ENCODE data around the gene SAMD8.
"Not testable (repeated sequence)": the region's sequence is repeated elsewhere in the genome, so short reads cannot be mapped to it uniquely, and the experiment has no call there.

GRCh38 chr10:75221492-75221891 is 110.0 kb downstream of the SAMD8 start:
- not testable (repeated sequence) for TF ChIP-seq POLR2A (IDR thresholded peaks at IDR 0.05; ENCODE audit: low read length); GATA1 (IDR thresholded peaks at IDR 0.05; ENCODE audit: low read depth, low read length)

Measured in erythroblast (primary cell).